A204.1 (cell line): ENCODE results near the gene SH3RF3.

Source experiments
- FAIRE-seq: peaks from 2 replicates; lab custom pipeline; 2012; peaks lifted over from hg19 to GRCh38; lab: Jason Lieb, UNC

Gene SH3RF3

DNA sequence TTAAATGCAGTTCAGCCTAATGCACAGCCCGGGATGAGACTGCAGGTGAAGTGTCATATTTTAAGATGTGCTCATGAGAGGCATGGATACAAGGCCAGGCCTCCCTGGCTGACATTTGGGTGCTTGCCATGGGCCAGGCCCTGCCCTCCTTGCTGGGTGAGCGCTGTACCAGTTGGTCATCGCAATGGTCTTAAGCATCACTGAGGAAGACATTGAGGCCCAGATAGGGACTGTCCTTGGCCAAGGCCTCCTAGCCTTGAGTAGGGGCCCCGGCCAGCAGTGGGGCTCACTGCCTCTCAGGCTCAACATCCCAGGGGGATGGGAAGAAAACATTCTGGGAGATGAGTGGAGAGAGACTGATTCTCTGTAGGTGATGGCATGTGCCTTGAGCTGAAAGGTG is 184.3 kb downstream of the SH3RF3 start:
- no peak for FAIRE-seq

DNA sequence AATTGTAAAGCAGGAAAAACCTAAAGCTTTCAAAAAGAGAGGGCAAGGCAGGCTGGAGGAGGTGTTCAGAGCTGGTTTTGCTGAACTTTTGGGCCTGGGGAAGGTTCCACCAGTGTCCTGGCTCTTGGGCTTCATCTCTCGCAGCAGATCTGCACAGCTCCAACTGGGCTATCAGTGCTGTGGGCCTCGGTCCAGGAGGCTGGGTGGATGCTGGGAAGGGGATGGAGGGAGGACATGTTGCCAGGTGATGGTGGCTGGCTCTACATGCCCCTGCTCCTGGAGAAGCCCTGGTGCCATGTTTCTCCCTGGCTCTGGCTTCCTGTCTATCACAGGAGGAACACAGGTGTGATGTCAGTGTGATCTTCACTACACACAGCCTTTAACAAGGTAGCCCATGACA is 187.1 kb downstream of the SH3RF3 start:
- no peak for FAIRE-seq

DNA sequence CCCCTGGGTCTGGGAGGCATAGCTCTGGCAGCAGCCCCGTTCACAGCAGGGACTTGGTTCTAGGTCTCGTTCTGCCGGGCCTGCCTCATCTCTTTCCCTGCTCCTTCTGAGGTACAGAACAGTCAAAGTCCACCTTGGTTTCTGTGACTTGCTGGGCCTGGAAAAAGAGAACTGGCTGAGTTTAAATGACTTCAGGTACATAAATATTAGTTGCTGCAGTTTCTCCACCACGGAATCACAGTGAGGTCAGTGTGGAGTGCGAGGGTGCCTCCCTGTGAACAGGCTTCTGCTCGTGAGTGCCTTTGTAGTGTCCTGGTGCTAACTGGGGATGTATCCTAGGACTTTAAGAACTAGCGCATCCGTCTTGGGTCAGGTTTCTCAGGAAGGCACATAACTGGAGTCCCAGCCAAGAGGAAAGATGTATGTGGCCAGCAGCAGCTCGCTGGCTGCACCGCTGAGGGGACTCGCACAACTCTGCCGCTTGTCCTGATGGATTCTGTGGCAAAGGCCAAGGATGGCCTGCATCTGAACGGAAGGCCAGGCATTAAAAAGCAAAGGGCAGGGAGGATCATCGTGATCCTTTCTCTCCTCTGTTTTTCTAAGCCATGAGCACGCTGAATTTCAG is 188.6 kb downstream of the SH3RF3 start:
- FAIRE-seq = no peak

DNA sequence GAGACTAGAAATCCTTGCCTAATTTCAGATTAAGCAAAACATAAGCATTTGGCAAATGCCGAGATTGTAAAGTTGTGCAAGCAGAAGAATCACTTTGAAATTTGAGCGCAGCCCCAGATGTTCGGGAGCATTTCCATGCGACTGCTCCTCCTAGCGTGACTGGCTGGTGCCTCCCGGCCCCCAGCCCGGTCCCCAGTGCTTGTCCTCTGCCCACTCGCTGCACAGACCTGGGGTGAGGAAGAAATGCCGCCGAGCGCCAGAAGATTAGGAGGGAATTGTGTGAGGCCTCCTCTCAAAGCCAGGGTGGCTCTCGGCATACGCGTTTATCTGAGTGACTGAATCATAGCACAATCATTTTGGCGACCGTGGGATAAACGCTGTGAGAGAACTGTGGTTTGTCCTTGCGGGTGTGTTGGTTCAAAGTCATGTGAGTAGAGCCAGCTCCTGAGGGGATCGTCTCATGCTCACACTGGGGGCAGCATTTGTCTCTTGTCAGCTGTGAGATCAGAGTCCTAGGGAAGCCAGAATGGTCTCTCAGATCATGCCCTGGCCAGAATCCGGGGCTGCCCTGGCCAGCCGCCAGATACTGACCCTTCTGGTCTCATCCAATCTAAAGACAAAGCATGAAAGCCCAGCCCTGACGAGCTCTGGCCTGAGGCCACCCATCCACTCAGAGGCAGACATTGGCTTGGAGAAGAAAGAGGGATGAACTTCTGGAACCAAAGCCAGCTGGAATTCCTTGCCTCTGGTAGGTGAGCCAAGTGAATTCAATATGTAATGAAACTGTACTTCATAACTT is 189.3 kb downstream of the SH3RF3 start:
- no peak for FAIRE-seq

DNA sequence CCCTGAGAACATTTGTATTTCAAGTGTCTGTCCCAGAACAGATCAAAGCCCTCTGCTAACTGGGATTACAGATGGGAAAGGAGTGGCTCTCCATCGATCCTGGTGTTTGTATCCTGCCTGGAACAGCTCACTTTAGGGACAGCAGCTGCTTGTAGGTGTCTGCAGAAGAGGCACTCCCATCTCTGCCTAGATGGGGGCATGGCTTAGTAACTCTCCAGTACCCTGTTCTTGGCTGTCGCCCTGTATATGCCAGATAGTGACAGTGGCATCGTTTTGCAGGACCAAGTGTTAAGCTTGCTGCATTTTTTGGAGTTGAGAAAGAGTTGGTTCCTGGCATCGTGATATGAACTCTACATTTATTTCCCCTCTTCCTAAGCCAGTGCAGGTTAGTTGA is 189.9 kb downstream of the SH3RF3 start:
- FAIRE-seq = no peak

DNA sequence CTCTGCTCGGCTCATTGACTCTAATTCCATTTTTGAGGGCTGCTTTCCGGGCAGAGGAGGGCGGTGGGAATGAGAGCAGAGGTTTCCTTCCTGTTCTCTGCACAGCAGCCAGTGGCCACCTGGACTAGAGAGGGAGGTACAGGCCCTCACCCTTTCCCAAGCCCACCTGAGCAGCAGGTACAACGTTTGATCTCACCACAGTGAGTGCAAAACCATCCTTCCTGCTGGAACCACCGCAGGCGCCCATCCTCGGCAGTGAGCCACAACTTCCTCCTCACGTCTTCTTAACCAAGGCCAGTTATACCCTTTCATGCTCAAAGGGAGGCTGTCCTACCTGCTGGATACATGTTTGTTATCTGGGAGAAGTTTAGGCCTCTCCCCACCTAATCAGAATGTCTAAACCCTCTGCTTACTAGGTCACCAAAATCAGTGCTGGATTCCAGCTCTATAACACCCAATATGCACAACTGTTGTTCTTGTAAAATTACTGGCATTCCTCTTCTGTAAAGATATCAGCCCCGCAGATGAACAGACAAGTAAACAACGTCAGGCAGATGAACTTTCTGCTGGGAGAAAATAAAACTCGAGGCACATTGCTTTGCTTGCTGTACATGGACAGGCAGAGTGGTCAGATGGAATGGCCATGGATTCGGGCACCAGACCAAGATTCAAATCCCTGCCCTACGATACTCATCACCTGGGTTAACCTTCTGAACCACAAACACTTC is 191.4 kb downstream of the SH3RF3 start:
- FAIRE-seq = no peak

DNA sequence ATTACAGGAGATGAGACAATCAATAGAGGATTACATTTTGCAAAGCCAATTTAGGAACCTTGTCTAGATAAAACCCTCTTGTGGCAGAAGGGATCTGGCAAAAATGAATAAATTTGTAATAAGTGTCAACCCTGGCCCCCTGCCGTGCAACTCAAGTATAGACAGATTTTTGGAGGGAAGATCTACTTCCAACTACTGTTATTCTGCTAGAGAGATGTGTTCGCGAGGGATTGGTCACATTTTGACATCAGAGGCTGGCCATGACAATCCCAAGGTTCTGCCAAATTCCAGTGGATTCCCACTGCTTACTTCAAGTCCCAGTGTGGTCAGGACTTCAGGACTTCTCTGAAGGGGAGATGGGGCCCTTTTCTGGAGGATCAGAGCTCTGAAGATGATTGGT is 192.6 kb downstream of the SH3RF3 start:
- no peak for FAIRE-seq

DNA sequence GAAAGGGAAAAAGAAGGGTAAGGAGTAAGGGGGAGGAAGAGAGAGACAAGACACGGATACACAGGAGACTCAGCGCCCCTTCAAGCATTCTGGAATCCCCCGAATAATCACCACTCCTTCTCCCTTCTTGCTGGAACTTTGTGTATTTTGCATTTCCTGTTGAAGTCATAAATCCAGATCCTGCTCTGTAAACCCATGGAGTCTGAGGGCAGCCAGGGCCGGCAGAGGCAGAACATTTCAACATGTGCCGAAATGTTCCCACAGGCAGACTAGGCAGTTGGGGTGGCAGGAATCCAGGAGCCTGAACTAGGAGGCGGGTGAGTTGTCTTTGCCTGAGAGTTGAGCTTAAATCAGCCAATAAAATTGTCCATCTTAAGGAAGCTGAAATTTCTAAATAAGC is 193.1 kb downstream of the SH3RF3 start:
- FAIRE-seq = no peak

DNA sequence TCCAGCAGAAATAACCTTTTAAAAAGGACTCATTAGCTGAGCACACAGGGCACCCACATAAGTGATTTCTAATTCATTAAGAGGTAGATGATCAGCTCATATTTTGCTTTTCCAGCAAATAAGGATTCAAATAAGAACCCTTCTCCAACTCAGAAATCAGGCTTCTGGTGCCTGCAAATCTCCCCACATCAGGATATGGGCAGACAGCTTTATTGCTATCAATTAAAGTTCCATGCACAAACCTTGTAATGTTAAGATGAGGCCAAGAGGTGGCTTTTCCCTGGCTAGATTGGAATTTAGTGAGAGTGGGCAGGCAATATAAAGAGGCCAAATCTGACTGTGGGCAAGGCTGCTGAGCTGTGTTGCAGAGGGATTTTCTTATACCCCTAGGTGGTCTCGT is 193.6 kb downstream of the SH3RF3 start:
- FAIRE-seq = no peak

DNA sequence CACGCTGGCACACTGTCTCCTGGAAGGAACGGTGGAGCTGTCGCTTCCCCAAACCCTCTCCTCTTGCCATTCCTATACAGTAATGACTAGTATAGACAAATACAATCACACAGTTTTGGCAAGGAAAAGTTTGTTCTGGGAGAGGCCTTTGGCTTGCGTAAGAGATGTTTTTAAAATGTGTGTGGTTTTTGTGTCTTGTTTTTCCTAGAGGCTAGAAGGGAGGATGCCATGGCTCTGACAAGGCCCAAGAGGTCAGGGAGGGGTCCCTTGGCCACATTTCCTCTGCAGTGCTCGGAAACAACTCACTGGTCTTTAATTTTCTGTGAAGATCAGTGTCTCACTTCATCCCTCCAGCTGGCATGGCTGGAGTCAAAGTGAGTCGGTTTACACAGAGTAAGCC is 195.9 kb downstream of the SH3RF3 start:
- FAIRE-seq = no peak

DNA sequence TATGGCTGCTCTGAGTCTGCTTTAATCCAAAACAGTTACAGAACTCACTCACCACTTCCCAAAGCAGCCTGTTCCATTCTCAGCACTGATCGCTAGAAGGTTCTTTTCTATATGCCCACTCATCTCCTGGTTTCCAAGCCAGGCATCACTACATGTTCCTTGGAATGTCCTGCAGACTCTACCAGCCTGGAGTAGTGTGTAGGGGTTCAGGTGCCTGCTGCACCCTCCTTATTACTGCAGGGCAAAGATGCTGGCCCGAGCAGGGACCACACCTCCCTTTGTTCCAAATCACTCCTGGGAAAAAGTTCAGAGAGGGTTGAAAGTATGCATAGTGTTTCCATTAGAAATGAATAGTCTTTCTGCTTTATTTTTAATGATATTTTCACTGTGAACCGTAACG is 196.6 kb downstream of the SH3RF3 start:
- FAIRE-seq = no peak

DNA sequence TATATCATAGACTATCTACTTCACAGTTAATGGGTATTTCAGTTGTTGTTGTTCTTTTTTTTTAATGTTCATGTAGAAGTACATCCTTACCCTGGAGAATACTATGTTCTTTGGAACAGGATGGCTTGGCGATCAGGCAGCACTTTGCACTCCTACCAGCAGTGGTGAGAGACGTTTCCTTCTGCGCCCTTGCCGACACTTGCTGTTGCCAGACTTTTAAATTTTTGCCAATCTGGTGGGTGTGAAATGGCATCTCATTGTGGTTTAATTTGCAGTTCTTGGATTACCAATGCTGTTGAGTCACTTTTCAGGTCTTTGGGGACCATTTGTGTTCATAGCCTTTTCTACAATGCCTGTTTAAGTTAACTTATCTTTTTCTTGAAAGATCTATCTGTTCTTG is 197.3 kb downstream of the SH3RF3 start:
- FAIRE-seq = no peak

DNA sequence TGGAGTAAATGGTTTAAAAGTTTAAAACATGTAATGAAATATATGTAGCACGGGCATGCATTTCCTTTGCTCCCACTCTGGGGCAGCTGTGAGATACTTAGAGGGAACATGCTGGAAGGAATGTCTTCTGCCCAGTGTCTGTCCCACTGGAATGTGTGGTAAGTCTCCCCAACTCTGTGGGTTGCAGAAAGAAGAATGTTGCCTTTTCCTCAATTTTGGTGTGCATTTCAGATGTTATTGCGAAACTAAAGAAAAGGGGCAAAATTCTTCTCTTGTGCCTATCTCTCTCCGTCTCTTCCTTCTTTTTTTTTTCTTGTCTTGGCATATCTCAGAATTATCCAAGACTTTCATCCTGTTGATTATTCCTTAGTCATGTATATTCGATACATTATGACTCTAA is 201.1 kb downstream of the SH3RF3 start:
- FAIRE-seq = no peak

DNA sequence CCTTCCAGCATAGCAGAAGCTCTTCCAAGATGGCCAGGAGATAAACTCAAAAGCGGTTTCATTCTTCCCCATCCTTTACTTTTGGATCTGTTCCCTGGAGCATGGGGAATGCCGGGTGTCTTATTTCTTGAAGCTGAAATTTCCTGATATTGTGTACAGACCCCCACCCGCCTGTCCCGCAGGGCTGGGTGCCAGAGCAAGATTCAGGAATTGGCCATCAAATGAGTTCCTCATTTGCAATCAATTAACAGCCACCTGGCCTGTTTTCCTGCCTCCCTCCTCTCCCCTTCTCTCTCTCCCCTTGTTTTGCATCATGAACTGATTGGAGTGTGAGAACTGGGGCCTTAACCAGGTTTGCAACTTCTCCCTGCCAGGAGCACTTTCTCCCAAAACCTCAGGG is 202.1 kb downstream of the SH3RF3 start:
- FAIRE-seq = no peak

DNA sequence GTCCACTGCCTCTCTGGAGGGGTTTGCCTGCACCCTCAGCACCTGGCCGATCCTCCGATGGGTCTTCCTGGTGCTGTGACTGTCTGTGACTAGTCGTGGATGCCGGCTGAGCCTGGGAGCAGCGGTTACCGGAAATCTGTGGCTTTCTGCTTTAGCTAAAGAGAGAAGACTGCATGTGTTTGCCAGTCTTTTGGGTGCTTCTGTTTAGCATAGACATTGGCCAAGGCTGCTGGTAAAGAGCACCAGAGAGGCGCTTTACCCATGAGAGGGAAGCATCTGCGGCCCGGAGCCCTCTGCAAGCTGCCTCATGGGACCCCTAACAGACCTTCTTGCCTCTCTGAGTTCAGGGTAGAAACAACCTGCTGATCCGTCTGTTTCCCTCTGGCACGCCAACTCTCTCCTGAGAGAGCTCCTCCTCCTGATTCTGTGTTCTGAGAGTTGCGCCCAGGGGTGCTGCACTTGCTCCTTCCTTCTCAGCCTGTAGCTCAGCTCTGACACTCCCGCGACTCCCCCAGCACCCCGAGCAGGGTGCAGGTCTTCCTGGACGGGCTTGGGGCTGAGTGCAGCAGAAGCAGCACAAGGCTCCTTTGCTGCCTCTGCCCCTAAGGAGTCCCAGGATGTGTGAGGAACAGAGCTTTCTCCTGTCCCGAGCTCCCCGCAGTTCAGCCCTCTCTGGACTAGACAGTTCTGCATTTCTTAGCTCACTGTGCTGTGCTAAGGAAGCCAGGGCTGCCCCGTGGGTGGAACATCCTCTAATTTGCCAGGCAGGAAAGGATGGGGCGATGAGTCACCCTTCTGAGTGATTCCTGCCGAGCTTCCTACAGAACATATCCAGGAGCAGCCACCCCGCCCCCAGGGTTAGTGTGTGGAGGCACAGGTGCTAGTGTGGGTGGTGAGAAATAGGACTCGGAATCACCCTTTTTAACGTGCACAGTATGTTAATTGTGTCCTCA is 203.2 kb downstream of the SH3RF3 start:
- FAIRE-seq = no peak

DNA sequence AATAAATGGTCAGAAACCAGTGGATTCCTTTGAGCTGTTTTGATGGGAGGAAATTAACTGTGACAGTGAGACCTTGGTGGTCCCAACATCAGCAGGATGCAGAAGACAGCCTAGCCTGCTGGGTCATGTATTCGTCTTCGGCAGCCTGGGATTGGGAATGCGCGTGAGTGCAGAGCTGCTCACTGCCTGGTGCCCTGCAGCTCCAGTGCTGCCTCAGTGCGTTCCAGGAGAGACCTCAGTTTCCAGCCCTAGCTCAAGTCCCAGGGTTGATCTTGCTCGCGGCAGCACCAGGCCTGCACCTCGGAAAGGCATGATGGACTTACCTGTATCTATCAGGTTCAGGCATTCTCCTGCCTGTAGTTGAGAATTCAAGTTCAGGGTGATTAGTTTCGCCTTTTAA is 203.9 kb downstream of the SH3RF3 start:
- FAIRE-seq = no peak

DNA sequence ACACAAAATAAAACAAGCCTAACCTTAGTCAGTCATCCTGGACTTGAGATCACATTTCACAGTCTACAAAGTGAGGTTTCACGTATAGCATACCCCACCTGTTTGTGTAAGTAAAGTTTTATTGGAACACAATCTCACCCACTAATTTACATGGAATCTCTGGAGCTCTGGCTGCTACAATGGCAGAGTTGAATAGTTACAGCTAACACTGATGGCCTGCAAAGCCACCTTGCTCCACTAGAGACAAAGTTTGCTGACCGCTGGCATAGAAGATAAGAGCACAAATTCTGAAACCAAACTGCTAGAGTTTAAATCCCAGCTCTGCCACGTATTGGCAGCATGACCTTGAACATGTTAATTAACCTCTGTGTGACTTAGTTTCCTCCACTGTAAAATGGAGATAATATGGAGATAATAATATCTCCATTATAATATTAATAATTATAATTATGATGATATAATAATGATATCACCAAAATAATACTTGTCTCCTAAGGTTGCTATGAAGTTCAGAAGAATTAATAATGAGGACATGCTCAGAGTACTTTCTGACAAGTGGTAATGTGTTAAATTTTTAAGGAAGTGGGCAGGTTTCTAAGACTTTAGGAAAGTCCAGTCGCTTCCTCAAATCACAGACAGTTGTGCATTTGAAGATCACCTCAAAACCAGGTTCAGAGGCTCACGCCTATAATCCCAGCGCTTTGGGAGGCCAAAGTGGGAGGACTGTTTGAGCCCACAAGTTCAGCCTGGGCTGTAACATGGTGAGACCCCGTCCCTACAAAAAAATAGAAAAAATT is 204.6 kb downstream of the SH3RF3 start:
- no peak for FAIRE-seq

DNA sequence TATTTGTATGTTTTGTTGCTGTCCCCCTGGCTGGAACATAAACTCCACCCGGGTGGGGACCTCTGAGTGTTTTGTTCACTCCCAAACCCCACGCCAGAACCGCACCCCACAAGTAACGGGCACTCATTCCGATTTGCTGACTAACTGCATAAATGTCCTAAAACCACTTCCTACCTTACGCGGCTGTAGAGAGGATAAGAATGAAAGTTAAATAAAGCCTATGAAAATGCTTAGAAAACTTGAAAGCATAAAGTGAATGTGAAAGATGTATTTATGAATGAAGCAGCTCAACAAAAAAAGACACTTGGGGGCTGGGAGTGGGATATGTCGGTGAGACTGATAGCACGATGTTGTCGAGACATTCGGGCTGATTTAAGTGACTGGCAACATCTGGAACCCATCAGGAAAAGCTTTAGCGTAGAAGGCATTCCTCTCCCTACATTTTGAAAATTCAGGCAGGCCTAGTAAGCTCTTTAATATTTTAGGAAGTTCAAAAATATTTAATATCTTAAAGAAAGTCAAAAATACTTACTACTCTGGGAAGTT is 206.7 kb downstream of the SH3RF3 start:
- FAIRE-seq = no peak

DNA sequence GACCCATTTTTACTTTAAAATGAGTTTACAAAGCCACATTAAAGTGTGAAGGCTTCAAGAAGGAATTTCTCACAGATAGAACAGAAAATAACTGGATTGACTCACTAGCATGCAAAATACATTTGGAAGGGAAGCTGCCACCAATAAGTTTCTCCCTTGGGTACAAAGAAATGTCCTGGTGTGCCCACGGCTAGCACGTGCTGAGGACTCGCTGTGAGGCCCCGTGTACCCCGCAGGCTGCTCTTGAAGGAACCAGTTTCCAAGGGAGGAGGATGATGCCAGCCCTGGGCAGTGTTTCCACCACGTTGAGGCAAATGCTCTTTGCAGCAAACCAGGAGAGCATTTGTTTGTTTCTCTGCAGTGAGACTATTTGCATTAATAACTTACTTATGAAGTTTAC is 207.3 kb downstream of the SH3RF3 start:
- no peak for FAIRE-seq

DNA sequence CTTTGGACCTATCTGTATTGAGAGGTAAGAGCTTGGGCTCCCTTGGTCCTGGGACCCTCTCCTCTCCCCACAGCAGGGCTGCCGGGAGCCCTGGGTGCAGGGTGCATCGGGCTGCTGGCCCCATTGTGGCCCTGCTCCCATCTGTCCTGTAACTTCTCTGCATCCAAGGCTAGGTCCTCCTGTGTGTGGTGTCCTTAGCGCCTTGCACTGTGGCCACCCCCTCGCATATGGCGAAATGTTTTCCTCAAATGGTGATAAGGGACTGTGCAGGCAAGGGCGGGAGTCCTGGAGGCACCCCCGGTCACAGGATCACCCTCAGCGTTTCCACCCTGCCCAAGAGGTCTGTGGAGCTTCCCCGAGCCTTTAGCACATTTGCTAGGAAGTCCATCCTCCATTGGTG is 208.2 kb downstream of the SH3RF3 start:
- no peak for FAIRE-seq

DNA sequence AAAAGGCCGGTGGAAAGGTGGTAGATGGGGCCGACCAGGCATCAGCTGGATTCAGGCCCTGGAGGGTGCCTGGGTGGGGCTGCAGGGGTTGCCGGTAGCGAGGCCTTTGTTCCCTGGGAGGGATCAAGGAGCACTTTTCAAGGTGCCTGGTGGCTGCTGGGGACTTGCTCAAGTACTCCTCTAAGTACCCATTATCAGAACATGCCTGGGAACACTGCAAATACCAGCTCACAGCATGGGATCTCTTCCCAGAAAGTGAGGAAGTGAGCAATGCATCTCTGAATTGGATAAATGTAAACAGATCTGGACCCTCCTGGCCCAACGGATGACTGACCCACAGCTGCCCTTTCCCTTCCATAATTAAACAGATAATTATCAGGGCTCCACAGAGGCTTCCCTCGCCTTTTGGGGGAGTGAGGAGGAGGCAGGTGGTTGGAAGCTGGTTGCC is 210.5 kb downstream of the SH3RF3 start:
- no peak for FAIRE-seq
